ENCODE data around the gene LAMA1.
"Not testable (repeated sequence)": the region's sequence is repeated elsewhere in the genome, so short reads cannot be mapped to it uniquely, and the experiment has no call there.

The LAMA1 gene, protein sequence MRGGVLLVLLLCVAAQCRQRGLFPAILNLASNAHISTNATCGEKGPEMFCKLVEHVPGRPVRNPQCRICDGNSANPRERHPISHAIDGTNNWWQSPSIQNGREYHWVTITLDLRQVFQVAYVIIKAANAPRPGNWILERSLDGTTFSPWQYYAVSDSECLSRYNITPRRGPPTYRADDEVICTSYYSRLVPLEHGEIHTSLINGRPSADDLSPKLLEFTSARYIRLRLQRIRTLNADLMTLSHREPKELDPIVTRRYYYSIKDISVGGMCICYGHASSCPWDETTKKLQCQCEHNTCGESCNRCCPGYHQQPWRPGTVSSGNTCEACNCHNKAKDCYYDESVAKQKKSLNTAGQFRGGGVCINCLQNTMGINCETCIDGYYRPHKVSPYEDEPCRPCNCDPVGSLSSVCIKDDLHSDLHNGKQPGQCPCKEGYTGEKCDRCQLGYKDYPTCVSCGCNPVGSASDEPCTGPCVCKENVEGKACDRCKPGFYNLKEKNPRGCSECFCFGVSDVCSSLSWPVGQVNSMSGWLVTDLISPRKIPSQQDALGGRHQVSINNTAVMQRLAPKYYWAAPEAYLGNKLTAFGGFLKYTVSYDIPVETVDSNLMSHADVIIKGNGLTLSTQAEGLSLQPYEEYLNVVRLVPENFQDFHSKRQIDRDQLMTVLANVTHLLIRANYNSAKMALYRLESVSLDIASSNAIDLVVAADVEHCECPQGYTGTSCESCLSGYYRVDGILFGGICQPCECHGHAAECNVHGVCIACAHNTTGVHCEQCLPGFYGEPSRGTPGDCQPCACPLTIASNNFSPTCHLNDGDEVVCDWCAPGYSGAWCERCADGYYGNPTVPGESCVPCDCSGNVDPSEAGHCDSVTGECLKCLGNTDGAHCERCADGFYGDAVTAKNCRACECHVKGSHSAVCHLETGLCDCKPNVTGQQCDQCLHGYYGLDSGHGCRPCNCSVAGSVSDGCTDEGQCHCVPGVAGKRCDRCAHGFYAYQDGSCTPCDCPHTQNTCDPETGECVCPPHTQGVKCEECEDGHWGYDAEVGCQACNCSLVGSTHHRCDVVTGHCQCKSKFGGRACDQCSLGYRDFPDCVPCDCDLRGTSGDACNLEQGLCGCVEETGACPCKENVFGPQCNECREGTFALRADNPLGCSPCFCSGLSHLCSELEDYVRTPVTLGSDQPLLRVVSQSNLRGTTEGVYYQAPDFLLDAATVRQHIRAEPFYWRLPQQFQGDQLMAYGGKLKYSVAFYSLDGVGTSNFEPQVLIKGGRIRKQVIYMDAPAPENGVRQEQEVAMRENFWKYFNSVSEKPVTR (N-terminal part only)

DNA sequence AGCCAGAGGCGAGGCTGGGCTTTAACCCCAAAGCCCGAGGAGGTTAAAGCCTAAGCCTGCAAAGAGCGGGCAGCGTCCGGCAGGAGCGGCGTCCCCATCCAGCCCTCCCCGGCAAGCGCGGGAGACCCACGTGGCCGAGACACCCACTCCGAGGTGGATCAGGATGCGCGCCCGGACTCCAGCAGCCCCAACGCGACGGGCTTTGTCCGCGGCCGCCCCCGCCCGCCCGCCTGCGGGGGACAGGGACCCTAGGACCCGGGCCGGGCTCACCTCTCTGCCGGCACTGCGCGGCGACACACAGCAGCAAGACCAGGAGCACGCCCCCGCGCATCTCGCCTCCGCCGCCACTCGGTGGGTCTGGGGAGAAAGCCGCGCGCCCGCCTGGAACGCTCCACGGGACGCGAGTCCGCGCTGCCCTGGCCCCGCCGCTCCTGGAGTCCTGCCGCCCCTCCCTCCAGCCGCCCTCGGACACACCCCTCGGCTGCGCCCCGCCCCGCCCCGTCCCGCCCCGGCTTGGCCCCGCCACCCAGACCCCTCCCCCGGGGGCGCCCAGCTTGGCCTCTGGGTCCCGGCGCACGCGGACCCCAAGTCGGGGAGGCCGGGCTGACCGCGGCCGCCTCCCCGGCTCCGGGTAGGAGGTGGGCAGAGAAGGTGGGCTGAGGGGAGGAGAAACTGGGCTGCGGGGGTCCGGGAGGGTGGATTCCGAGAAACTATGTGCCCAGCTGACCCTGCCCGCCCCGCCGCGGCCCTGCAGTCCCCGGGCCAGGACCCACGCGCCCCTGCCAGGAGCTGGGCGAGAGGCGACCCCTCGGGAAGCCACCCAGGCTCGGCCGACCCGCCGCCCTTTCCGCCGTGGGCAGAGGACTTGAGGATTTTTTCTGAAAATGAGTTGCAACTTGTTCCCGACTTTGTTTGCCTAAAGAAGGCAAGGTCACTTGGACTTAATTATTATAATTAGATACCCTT is at the start of gene LAMA1:
Gene LAMA1, minus strand, starts transcription at position 408 of the 966 bp plus-strand sequence. Its CDS starts 77 bp downstream, at position 331.
- FAIRE-seq, result no peak

DNA sequence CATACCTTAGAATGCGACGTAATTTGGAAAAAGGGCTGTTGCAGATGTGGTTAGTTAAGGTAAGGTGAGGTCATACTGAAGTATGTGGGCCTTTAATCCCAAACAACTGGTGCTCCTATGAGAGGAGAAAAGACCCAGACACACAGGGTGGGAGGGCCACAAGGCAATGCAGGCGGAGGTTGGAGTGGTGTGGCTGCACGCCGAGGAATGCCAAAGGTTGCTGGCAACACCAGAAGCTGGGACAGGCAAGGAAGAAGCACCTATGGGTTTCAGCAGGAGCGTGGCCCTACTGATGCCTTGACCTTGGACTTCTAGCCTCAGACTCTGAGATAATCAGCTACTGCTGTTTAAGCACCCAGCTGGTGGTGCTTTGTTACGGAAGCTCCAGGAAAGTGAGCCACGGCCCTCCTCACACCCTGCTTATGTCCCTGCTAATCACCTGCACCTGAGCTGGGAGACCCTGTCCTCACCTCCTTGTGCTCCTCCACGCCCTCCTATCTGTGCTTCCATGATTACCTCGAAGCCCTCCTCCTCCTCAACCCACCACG is 48.3 kb upstream of the LAMA1 start:
- no peak for FAIRE-seq

DNA sequence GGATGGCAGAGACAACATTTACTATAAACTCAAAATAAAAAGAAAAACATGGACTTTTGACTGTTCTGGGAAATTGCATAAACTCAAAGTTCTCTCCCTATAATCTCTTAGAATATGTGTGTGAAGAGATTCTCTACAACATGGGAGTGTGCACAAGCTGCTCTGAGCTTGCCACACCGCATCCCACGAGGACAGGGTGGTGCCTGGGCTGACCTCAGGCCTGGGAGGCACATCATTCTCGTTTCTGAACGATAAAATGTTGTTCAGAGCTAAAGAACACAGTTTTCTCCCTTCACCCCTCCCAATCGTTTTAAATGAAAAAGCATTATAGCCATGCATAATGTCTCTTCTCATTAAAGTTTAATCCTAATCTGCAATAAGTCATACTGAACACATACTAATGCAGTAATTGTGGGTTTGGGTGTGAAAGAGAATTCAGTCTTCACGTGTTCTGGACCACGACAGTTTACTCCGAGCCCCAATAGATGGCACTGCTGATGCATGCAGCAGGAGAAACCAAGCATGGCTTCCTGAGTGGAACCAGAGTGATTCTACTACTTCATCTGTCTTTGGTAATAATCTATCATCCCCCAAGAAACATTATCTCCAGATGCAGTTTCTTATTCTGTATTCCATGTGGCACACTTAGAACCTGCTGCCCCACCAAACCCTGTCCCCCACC is 46.9 kb upstream of the LAMA1 start:
- FAIRE-seq, result peak; percentile 80

DNA sequence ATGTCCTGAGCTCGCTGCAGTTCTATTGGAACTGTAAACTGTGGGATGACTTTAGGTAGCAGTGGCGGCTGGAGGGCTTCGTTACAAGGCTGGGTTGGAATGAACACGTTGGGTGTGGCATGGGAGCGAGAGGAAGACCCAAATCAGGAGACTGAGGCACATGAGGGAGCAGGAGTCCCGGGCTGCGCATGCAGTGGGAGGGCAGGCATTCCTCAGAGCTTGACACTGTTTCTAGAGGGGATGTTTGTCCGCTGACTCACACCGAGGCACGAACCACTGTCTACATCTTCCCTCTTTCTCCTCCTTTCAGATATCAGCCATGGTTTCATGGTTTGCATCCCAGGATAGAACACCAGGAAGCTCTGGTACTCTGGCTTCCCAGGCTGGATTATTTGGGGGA is 40.6 kb upstream of the LAMA1 start:
- no peak for FAIRE-seq

DNA sequence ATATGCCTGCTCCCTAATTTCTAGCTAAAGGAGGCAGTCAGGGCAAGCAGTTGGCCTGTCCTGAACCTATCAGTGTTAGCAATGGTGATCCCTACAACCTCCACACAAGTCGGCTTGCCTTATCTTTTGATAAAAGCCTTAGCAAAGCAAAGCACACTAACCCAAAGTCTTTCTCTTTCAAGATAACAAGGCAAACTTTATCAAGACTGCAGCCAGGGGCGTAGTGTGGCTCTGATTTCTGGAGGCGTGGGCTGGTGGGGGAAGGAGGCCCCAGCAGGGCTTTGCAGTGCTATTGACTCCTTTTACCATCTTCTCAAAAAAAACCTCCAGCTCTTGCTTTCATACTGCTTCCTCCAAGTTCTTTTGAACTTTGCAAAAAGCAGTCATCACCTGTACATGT is 40.2 kb upstream of the LAMA1 start:
- FAIRE-seq, result no peak

DNA sequence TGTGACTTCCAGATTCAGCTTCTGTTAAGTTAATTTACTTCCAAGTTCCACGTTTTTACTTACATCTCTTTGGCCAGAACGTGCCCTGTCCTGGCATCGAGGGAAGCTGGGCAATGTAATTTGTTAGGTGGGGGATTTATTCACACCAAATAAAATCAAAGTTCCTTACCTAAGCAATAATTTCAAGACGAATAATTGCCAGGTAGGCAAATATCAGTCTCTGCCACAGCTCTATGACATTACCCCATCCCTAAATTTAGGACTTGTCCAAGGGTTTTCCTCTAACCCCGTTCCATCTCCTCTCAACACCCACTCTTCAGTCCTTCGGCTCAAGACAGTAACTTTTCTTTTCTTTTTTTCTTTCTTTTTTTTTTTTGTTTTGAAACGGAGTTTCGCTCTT is 38.3 kb upstream of the LAMA1 start:
- no peak for FAIRE-seq

DNA sequence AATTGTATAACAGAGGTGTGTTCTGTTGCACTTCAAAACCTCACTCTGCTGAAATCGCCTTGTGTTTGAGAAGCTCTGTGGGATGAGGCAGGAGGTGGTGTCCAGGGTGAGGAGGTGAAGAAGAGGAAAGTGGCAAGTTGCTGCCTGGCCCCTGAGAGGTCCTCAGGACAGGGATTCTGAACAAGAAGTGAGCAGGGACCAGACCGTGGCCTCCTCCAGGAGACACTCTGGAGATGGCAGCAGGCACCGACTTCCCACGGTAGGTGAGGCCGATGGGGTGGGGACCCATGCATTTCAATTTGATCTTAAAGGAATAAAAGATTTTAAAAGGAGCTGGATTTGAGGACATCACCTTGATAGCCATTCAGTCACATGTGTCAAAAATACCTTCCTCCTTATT is 37.5 kb upstream of the LAMA1 start:
- no peak for FAIRE-seq

DNA sequence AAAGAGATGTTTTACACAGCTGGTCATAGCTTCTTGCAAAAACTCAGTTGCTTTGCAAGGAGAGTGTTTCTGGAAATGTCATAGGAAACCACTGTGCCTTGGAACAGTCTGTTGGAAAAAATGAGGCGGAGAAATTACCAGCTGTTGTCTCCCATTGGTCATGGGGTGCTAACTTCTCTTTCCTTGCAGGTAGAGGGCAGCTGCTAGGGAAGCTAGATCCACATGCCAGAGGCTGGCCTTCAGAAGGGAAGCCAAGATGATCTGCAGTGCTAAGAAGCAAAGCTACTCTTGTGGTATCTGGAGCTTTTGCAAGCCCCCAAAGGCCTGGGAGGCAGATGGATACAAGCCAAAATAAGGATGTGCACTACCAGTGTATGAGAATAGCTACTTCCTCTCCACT is 34.8 kb upstream of the LAMA1 start:
- no peak for FAIRE-seq

DNA sequence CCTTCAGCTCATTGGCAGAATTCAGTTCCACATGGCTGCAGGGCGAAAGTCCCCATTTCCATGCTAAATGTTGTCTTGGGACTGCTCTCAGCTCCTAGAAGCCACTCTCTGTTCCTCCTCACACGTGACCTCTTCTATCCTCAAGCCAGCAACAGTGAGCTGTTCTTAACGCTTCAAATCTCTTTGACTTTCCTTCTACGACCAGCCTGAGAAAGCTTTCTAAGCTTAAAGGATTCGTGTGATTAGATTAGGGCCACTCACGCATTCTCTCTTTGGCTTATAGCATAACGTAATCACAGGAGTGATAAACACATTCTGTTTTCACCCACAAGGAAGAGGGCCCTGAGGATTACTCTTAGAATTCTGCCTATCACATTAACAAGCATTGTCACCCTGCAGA is 29.8 kb upstream of the LAMA1 start:
- FAIRE-seq, result no peak

DNA sequence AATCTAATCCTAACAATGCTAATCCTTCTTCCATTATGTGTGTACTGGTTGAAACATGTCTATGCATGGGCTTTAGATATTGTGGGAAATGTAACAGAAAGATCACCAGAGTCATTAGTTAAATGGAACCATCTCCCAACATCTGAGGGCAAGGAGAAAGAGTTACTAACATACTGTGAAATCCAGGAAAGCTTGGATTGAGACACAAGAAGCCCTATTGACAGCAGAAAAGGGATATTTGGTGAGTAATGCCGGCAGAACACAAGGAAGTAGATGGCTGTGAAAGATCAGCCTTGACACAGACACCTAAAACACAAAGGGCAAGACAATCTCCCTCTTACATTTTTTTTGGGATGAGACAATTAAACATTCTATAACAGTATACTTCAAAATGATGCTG is 28.5 kb upstream of the LAMA1 start:
- FAIRE-seq, result no peak

DNA sequence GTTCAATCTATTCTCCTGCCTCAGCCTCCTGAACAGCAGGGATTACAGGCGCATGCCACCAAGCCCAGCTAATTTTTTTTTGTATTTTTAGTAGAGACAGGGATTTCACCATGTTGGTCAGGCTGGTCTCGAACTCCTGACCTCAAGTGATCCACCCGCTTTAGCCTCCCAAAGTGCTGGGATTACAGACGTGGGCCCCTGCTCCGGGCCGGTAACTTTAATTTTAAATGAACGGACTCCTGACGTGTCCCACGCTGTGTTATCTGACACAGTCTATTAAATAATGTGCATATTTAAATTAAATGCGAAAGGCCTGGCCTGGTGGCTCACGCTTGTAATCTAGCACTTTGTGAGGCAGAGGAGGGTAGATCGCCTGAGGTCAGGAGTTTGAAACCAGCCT is 27.3 kb upstream of the LAMA1 start:
- FAIRE-seq, result not testable (repeated sequence)

DNA sequence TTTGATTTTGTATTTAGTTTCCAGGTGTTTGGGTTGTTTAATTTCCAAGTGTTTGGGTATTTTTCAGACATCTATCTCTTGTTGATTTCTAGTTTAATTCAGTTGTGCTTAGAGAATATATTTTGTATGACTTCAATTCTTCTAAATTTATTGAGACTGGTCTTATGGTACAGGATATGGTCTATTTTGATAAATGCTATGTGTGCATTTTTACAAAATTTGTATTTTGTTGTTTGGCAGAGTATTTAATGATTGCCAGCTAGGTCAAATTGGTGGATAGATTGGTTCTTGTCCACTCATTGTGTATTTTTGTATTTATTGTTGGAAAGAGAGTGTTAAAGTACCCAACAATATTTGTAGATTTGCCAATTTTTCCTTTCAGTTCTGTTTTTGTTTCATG is 23.7 kb upstream of the LAMA1 start:
- no peak for FAIRE-seq

DNA sequence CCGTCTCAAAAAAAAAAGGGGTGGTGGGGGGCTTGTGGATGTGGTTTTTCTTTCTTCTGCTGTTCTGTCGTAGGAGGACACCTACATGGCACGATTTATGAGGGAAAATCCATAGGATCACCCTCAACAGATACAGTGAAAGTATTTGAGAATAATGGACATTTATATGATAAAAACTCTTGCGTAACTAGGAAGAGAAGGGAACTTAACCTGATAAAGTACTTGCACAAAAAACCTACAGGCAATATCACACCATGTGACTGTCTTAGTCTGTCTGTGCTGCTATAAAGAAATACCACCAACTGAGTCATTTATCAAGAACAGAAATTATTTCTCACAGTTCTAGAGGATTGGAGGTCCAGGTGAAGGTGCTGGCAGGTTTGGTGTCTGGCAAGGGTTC is 21.8 kb upstream of the LAMA1 start:
- no peak for FAIRE-seq

DNA sequence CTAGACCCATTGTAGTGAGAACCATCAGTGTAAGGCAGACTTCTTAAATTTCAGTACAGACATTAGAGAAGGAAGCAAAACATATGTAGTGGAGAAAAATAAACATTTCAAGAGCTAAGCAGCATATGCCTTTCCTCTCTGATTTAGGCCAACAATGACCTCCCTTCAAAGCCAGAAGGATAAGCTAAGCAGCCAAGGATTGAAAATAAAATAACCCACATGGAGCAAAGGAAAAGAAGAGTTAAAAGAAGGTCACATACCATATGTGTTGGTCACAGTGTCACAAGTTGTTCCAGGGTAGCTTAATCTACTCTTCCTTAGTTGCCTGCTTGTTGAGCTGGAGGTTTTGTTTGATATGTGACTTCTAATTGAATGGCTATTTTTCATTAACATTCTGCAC is 15.6 kb upstream of the LAMA1 start:
- FAIRE-seq, result no peak

DNA sequence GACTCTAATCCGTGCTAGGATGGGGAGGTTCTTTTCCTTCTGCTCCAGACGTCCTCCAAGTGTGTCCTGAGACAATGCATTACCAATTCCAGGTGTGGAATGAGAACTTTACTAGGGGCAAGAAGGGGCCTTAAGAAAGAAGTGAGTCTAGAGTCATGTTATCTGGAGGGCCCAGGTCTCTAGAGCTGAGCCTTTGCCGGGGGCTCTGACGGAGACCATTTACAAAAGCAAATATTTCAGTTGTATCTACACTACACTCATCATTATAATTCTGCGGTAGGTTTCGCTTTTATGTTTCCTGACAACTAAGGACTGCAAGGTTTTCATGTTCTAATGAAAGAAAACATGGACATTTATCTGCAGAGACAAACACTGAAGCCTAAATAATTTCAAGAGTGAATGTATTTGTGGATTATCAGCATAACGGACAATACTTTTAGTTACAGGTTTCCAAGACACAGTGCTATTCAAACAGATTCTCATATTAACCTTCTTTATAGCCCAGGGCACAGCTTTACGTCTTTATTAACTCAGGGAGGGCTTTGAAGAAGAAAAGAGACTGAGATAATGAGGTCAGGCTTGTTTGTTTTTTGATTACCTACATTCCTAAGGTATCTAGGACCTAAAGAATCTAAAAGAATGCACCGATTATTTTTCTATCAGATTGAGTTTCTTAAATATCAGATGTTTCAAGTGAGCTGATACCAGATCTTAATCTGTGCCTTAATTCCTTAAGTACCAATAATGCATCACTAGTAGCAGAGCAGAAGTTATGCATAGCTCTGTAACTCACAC is 15.0 kb upstream of the LAMA1 start:
- FAIRE-seq, result no peak

DNA sequence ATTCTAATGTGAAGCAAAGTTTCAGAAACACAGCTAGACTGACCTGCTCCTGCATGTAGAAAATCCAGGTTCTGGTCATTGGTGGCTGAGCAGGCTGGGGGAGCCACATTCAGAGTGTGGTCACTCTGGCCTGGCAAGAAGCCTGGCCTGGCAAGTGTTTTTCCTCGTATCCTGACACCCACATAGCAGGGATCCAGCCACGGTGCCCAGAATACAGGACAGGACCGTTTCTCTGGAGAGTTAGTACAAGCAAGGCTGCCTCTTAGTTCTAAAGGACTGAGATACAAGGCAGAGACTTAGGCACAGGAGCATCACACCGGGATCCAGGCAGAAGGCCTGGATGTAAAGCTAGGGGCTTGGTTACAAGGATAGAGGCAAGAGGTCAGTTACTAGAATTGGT is 4.8 kb upstream of the LAMA1 start:
- no peak for FAIRE-seq

DNA sequence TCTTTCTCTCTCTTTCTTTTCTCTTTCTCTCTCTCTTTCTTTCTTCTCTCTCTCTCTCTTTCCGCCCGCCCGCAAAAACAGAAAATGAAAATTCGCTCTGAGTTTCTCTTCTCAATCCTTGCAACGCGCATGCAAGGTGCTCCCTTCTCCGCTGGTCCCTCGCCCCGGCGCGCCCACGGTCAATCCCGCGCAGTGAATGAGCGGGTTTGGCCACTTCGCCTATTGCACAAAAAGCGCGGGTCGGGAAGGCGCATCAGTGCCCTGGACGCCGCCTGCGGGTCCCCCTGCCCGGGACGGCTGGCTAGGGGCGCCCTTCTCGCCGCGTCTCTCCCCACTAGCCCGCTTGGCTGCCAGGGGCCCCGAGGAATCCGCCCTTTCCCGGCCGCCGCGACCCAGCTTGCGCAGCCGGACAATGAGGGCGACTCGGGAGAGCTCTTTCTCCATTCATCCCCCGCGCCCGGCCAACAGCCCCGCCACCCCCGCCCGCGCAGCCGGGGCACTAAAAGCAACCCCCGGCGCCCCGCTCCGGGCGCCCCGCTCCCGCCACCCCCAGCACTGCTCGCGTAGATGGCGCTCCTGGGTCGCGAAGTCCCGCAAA is 706 bp downstream of the LAMA1 start:
- FAIRE-seq, result no peak

DNA sequence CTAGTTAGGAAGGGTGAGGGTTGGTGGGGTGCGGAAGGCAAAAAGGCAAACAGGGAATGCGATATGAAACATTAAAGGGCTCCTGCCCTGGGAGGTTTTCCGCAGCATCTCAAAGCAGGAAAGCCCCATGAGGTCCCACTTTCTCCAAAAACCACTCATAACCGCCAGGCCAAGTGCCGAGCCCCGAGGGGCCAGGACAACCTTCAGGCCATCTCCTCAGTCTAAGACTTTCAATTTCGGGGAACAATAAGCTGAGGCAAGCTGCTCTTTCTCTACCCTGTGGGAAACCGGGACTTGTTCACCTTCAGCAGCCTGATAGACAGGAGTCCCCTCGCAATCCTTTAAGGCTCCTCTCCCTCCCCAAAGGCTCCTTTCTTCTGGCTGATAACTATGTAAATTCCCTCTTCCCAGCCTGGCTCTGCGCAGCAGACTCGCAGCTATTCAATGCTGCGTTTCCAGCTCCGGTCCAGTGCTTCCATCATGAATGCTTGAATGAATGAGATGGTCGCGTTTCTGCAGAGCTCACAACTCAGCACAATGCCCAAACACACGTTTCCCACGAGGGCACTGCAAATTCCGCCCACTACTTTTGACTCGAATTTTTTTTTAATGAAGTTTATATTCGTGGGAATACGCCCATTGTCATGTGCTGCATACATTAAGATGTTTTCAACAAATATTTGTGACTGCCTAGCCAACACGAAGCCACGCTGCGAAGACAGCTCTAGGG is 1.4 kb downstream of the LAMA1 start:
- no peak for FAIRE-seq

DNA sequence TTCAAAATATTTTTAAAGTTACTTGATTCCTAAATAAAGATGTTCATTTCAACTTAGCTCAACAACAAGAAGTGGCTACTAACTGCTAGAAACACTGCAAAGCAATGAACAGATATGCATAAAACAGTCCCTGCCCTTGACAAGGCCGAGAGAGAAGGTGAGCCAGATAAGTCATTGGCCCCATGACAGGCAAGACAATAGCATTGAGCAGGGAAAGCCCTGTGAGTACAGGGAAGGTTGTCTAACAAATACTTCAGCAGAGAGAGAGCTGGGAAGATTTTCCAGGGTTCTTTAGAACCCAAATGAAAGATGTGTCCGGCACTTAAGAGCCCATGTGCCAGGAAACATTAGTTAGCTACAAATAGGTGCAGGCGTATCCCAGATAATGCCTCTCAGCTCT is 4.7 kb downstream of the LAMA1 start:
- FAIRE-seq, result no peak
